ENCODE results near the gene HCRT. TPM values are rescaled to one million over a fixed set of nuclear protein-coding genes. Genes with fewer than 3 reads are reported as not detected.
A peak's percentile ranks its signal among the peaks of the same experiment; 100 is the strongest.

Gene HCRT
- total RNA-seq, 2 experiments from 2014 or later: not detected

DNA sequence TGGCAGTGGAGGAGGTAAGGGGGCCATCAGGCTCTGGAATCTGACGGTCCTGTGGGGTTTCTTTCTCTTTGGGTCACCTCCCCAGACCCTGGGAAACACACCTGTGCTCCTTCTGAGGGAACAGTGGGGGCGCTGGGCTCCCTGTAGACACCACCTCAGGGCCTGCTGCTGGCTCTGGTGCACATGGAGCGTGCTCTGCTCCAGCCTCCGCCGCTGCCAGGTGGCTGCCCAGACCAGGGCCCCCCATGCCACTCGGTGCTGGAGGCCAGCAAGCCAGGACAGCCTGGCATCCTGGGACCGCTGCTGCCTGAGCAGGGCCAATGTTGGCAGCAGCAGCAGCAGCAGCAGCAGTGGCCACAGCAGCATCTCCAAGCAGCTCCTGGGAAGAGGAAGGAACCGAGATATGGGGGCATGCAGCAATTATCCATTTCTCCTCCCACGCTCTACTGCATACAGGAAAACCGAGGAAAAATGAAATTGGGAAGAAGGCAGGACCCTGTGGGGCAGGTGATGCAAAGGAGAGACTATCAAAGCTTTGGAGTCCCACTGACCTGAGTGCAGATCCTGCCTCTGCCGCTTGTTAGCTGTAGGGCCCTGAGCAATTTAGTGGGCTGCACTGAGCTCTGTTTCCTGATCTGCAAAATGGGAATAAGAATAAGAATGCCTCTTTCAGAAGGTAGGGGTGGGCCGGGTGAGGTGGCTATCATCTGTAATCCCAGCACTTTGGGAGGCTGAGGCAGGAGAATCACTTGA is 8.1 kb upstream of the HCRT start:
- ATAC-seq (ENCODE audit: poor library complexity) (no peak), DNase-seq (no peak)
- H3K4me3 Mint-ChIP-seq: peak overlapping the region; percentile 95
- no peaks in the 10 kb centered on the region for H3K27me3 ChIP-seq (ENCODE audit: control insufficient read depth in 1 of 2, insufficient read depth in 2 of 2, low read length in 2 of 2)
- no peaks in the 10 kb centered on the region for H3K9me3 Mint-ChIP-seq
- CTCF ChIA-PET: interaction anchor here (0.8 to 2.5 kb wide), 4 partner anchors 9 to 119 kb away, joined by 3 to 12 read pairs (median 8); partner anchors contain the start of genes HCRT and KCNH4
- H3K36me3 Mint-ChIP-seq (ENCODE audit: low read depth): peaks cover 6% of the 10 kb centered on the region
- H3K27ac ChIP-seq (ENCODE audit: low read depth in 1 of 2, low read length in 2 of 2): no peak overlapping the region
- H3K27ac Mint-ChIP-seq: peak overlapping the region; percentile 76
- H3K4me1 ChIP-seq (ENCODE audit: insufficient read depth, low read length): peaks cover 26% of the 10 kb centered on the region
- no peaks in the 10 kb centered on the region for H3K27me3 Mint-ChIP-seq
- TF ChIP-seq, protein P1, sequence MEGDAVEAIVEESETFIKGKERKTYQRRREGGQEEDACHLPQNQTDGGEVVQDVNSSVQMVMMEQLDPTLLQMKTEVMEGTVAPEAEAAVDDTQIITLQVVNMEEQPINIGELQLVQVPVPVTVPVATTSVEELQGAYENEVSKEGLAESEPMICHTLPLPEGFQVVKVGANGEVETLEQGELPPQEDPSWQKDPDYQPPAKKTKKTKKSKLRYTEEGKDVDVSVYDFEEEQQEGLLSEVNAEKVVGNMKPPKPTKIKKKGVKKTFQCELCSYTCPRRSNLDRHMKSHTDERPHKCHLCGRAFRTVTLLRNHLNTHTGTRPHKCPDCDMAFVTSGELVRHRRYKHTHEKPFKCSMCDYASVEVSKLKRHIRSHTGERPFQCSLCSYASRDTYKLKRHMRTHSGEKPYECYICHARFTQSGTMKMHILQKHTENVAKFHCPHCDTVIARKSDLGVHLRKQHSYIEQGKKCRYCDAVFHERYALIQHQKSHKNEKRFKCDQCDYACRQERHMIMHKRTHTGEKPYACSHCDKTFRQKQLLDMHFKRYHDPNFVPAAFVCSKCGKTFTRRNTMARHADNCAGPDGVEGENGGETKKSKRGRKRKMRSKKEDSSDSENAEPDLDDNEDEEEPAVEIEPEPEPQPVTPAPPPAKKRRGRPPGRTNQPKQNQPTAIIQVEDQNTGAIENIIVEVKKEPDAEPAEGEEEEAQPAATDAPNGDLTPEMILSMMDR (IDR thresholded peaks at IDR 0.05): no peak
- peaks cover 18% of the 10 kb centered on the region for H3K4me1 Mint-ChIP-seq (ENCODE audit: low read depth)
- no peaks in the 10 kb centered on the region for H3K36me3 ChIP-seq (ENCODE audit: insufficient read depth, low read length)
- POLR2A ChIA-PET: interaction anchor here (1.2 to 3.6 kb wide), 10 partner anchors 9 to 416 kb away, joined by 3 to 23 read pairs (median 6); partner anchors contain the start of genes CNP, DHX58, HCRT and KCNH4
- no peaks in the 10 kb centered on the region for H3K9me3 ChIP-seq (ENCODE audit: control insufficient read depth in 1 of 2, insufficient read depth in 1 of 2, low read length in 2 of 2)
- peak overlapping the region; percentile 75 for H3K4me3 ChIP-seq (ENCODE audit: low read length)
- intact Hi-C loops (cut with DNase I, micrococcal nuclease): loop anchor here in 1 of 2 experiments (2.0 to 5.0 kb wide), 2 partner anchors 37 to 71 kb away; partner anchors contain the start of genes HSPB9 and KAT2A

DNA sequence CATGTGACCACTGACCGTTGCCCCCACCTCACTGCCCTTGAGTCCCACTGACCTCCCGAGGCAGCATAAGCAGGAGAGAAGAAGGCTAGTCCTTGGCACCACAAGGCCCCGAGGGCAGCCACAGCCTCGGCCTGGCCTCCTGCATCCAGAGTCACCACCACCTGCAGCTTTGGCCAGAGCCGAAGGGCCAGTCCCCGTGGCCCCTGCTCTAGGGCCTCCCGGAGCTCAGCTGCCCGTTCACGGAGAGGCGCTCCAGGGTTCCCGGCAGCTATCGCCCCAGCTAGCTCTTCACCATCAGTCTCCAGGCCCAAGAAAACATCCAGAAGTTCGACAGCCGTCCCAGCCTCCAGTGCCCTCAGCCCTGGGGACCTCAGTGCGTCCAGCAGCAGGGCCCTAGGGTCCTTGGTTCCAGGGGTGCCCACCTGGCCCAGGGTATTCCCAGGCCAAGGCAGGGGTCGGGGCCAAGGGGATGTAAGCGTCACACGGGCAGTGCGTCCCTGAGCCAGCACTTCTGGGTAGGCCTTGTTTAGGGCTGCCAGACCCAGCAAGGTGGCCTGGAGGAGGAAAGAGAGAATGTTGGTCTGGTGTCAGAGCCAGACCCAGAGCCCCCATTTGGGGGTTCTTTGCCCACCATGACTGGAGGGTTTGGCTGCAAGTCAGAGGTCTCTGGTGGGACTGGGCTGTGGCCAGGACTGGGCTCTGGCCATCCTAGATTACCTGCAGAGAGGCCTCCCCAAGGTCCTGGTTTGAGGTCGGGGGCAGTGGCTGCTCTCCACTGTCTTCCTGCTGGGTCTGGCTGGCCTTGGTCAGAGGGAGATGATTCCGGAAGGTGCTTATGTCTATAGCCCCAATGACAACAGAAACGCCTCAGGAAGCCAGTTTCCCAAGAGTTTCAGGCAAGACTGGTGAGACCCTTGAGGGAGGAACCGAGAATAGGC is 7.2 kb upstream of the HCRT start:
- Mint-ChIP-seq H3K27ac (no peak overlapping the region), H3K9me3 (no peaks in the 10 kb centered on the region), H3K4me3 (peak overlapping the region; percentile 95), H3K27me3 (no peaks in the 10 kb centered on the region), H3K4me1 (ENCODE audit: low read depth) (peaks cover 18% of the 10 kb centered on the region), H3K36me3 (ENCODE audit: low read depth) (peaks cover 6% of the 10 kb centered on the region)
- TF ChIP-seq, protein P1 (IDR thresholded peaks at IDR 0.05): no peak
- H3K4me1 ChIP-seq (ENCODE audit: insufficient read depth, low read length): peaks cover 26% of the 10 kb centered on the region
- no peaks in the 10 kb centered on the region for H3K36me3 ChIP-seq (ENCODE audit: insufficient read depth, low read length)
- no peaks in the 10 kb centered on the region for H3K9me3 ChIP-seq (ENCODE audit: control insufficient read depth in 1 of 2, insufficient read depth in 1 of 2, low read length in 2 of 2)
- H3K27ac ChIP-seq (ENCODE audit: low read depth in 1 of 2, low read length in 2 of 2): no peak overlapping the region
- H3K4me3 ChIP-seq (ENCODE audit: low read length): no peak overlapping the region
- ChIA-PET POLR2A (interaction anchor here (1.2 kb wide), 1 partner anchor 417 kb away, joined by 4 read pairs; the partner anchor contains the start of genes RETREG3 and TUBG1), CTCF (interaction anchor here (1.3 kb wide), 1 partner anchor 56 kb away, joined by 4 read pairs; no protein-coding TSS in a partner anchor)
- no peak for ATAC-seq (ENCODE audit: poor library complexity)
- H3K27me3 ChIP-seq (ENCODE audit: control insufficient read depth in 1 of 2, insufficient read depth in 2 of 2, low read length in 2 of 2): no peaks in the 10 kb centered on the region
- no peak for DNase-seq
- intact Hi-C loops (cut with DNase I, micrococcal nuclease): loop anchor here in 1 of 2 experiments (2.0 to 5.0 kb wide), 2 partner anchors 36 to 70 kb away; partner anchors contain the start of genes HSPB9 and KAT2A

DNA sequence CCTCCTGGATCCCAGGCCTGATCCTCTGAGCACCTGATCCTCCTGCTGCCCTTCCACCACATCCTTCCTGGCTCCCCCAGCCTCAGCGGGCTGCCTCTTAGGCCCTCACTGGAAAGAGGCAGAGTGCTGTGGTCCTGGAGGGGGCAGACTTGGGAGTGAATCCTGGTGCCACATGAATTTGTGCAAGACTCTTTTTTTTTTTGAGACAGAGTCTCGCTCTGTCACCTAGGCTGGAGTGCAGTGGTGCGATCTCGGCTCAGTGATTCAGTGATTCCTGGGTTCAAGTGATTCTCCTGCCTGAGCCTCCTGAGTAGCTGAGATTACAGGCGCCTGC is 6.0 kb upstream of the HCRT start:
- ChIA-PET CTCF (no interaction called here), POLR2A (no interaction called here)
- H3K27ac Mint-ChIP-seq: no peak overlapping the region
- H3K9me3 Mint-ChIP-seq: no peaks in the 10 kb centered on the region
- peaks cover 6% of the 10 kb centered on the region for H3K36me3 Mint-ChIP-seq (ENCODE audit: low read depth)
- H3K27me3 Mint-ChIP-seq: no peaks in the 10 kb centered on the region
- ATAC-seq (ENCODE audit: poor library complexity) (no peak), DNase-seq (no peak)
- Histone ChIP-seq H3K27me3 (ENCODE audit: control insufficient read depth in 1 of 2, insufficient read depth in 2 of 2, low read length in 2 of 2) (no peaks in the 10 kb centered on the region), H3K4me1 (ENCODE audit: insufficient read depth, low read length) (peaks cover 26% of the 10 kb centered on the region), H3K36me3 (ENCODE audit: insufficient read depth, low read length) (no peaks in the 10 kb centered on the region), H3K4me3 (ENCODE audit: low read length) (no peak overlapping the region), H3K9me3 (ENCODE audit: control insufficient read depth in 1 of 2, insufficient read depth in 1 of 2, low read length in 2 of 2) (no peaks in the 10 kb centered on the region), H3K27ac (ENCODE audit: low read depth in 1 of 2, low read length in 2 of 2) (no peak overlapping the region)
- H3K4me1 Mint-ChIP-seq (ENCODE audit: low read depth): peaks cover 18% of the 10 kb centered on the region
- TF ChIP-seq, protein P1 (IDR thresholded peaks at IDR 0.05): no peak
- H3K4me3 Mint-ChIP-seq: no peak overlapping the region
- intact Hi-C loops (cut with DNase I, micrococcal nuclease): loop anchor here in 1 of 2 experiments (5.0 kb wide), 1 partner anchor 69 kb away; the partner anchor contains the start of genes HSPB9 and KAT2A

Measured in CD4-positive, alpha-beta T cell (primary cell).